Mammary epithelial cell (primary cell): ENCODE measurements around the gene NAGPA.

ENCODE experiments used
- CTCF ChIP-seq, 2 donors: IDR thresholded peaks in 1 of 2; conservative IDR thresholded peaks in 1 of 2; 2 replicates each; pipeline ENCODE4 v1.5.1; 2011 to 2012; ENCODE audit warnings: inconsistent platforms in 2 of 2, low read length in 2 of 2, mild to moderate bottlenecking in 2 of 2, control low read depth in 1 of 2, low read depth in 1 of 2; ENCODE audit not compliant: insufficient read depth in 1 of 2; ENCODE audit errors: extremely low read depth in 1 of 2
- EZH2 ChIP-seq: IDR thresholded peaks from 2 replicates; pipeline ENCODE4 v1.6.1; 2012; ENCODE audit warnings: low read length, inconsistent platforms, borderline replicate concordance

GRCh38 chr16:5060073-5060641 is 26.4 kb upstream of the NAGPA start:
- TF ChIP-seq CTCF (conservative IDR thresholded peaks at IDR 0.05 in 1 of 2, IDR thresholded peaks at IDR 0.05 in 1 of 2; ENCODE audit: extremely low read depth in 1 of 2, insufficient read depth in 1 of 2, low read depth in 1 of 2, low read length in 2 of 2): no peak
- no peak for TF ChIP-seq EZH2
